GM21528 (cell line): ENCODE measurements around the gene CACTIN.
"Not testable (repeated sequence)": the region's sequence is repeated elsewhere in the genome, so short reads cannot be mapped to it uniquely, and the experiment has no call there.

Experiments used
- ATAC-seq: cut with Tn5 transposase; IDR thresholded peaks from one replicate; pipeline ENCODE4 v1.9.1; 2021; ENCODE audit warnings: mild to moderate bottlenecking, moderate library complexity; ENCODE audit not compliant: unreplicated experiment, low FRiP score

Gene CACTIN

DNA sequence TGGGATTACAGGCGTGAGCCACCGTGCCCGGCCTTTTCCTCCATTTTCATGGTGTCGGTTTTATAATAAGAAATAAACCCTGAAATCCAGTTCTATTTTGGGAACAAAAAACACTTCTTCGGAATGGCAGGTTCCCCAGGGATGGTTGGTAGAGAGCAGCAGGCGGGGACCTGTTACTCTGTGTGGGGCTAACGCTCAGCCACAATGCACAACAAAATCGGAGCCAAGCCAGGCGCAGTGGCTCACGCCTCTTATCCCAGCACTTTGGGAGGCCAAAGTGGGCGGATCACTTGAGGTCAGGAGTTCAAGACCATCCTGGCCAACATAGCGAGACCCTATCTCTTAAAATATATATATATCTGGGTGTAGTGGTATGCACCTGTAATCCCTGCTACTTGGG, 25.6 kb downstream of the CACTIN start:
- ATAC-seq, result no peak

GRCh38 chr19:3599776-3600187, 26.8 kb downstream of the CACTIN start:
- ATAC-seq, result no peak

DNA sequence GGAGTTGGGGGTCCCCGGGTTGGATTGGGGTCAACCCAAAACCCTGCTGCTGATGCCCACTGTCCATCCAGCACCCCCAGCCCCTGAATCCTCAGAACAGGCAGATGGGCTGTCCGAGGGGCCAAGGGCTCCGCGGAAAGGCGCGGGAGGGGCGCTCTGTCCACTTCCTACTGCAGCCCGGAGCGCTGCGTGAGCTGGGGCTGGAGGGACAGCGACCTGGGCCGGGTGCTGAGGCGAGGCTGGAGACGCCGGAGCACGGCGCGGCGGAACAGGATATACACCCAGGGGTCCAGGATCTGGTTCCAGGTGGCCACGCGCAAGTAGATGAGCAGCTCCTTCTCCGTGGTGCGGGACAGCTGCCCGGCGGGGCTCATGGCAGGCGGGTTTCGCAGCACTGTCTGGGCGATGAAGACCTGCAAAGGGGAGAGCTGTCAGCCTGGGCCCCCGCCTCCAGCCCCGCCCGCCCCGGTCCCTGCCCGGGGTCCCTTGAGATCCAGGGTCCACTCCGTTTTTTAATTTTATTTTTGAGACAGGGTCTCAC, 31.0 kb downstream of the CACTIN start:
- ATAC-seq, result no peak

DNA sequence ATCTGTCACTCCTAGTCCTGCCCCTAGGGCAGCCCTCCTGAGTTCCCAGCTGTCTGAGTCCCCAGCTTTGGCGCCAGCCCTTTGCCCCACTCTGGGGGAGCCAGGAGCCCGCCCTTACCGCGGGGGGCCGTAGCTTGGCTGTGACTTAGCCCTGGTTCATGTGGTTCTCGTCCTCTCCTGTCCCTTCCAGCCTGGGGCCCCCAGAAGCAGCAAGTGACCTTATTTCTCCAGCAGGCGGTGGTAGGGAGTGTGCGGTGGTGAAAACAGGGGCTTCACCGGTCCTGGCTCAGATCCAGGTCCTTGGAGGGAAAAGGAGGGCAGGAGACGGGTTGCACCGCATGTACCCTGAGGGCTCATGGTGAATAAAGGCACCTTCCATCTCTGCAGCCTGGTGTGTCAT, 33.4 kb downstream of the CACTIN start:
- no peak for ATAC-seq

- ATAC-seq, result no peak
Measured at GRCh38 chr19:3591876-3592613, 34.5 kb downstream of the CACTIN start.

GRCh38 chr19:3590991-3591659, 35.5 kb downstream of the CACTIN start:
- no peak for ATAC-seq

- ATAC-seq, result no peak
Measured at GRCh38 chr19:3589949-3590348, 36.6 kb downstream of the CACTIN start.

DNA sequence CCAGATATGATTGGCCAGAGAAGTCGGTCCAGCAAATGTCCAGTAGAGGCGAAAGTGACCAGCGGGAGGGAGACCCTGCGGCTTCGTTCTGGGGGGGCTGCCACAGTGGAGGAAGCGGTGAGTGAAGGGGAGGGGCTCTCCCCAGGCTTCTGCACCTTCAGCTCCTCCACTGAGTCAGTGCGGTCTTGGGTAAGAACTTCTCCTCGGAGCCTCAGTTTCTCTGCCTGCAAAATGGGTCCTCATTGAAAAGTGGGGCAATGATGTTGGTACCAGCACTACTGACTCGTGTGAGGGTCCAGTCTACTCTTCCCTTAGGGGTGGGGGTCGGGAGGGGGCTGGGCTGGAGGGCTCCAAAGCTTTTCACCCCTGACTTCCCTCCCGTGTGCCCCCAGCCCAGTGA, 37.2 kb downstream of the CACTIN start:
- no peak for ATAC-seq

GRCh38 chr19:3586707-3587346, 39.8 kb downstream of the CACTIN start:
- no peak for ATAC-seq

- no peak for ATAC-seq
Measured at GRCh38 chr19:3586127-3586626, 40.4 kb downstream of the CACTIN start.

- ATAC-seq, result no peak
Measured at GRCh38 chr19:3585301-3586126, 41.1 kb downstream of the CACTIN start, which contains the start of gene GIPC3. Gene GIPC3, plus strand, starts transcription at chr19:3585478. Its CDS starts 120 bp downstream, at chr19:3585598.

GRCh38 chr19:3584036-3584802, 42.4 kb downstream of the CACTIN start:
- not testable (repeated sequence) for ATAC-seq

GRCh38 chr19:3581792-3582191, 44.8 kb downstream of the CACTIN start:
- ATAC-seq, result not testable (repeated sequence)

DNA sequence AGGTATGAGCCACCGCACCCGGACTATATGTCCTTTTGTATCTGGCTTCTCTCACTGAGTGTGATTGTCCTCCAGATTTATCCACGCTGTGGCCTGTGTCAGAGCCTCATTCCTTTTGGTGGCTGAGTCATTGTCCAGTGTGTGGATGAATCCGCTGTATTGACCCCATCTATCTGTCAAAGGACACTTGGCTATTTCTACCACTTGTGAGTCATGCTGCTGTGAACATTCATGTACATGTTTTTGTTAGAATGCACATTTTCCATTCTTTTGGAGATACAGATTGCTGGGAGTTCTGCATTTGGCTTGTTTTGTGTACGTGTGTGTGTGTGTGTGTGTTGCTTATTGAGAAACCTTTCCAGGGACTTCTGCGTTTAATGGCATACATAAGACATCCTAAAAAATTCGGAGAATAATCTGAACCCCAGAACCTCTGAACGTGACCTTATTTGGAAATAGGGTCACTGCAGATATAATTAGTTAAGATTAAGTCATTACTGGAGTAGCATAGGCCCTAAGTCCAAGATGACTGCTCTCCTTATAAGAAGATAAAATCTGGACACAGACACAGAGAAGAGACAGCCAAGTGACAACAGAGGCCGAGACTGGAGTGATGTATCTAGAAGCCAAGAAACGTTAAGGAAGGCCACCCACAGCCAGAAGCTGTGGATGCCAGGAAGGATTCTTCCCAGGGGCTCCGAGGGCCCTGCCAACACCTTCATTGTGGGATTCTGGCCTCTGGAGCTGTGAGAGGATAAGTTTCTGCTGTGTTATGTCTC, 46.2 kb downstream of the CACTIN start:
- no peak for ATAC-seq

GRCh38 chr19:3578390-3578789, 48.2 kb downstream of the CACTIN start:
- no peak for ATAC-seq

DNA sequence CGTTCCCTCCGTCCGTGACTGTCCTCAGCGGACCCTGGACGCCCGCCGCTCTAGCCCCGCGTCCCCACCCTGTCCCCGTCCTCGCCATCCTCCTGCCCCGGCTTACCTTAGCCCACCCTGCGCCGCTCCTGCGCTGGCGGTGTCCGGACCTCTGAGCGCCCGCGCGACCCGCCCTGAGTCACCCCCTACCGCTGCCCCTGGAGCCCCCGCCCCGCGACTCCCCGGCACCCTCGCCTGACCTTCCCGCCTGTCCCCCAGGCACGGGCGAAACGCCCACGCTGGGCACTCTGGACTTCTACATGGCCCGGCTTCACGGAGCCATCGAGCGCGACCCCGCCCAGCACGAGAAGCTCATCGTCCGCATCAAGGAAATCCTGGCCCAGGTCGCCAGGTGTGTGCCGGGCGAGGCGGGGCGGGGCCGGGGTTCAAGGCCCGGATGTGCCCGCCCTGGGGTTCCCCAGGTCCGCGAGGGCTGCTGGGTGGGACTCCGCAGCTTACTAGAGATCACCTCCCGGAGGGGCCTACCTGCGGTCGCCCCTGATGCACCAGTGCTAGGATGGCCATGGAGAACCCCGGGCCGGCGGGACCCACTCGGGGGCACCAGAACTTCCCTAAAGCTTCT, 48.8 kb downstream of the CACTIN start:
- ATAC-seq, result no peak

GRCh38 chr19:3576696-3577443, 49.7 kb downstream of the CACTIN start:
- ATAC-seq, result no peak
